HEK293 (cell line): Measurements from ENCODE around the gene FNDC1.

ENCODE experiments used
- GLIS1 ChIP-seq: fragments of 450-650 bp; formaldehyde crosslinking; IDR thresholded peaks from 2 replicates; pipeline ENCODE4 v1.5.1; 2016; ENCODE audit warnings: missing biosample characterization, missing genetic modification characterization
- MZF1 ChIP-seq: fragments of 450-650 bp; formaldehyde crosslinking; IDR thresholded peaks from 2 replicates; pipeline ENCODE4 v1.5.1; 2017; ENCODE audit warnings: missing biosample characterization, missing genetic modification characterization, borderline replicate concordance
- ZNF701 ChIP-seq: fragments of 450-650 bp; formaldehyde crosslinking; IDR thresholded peaks from 2 replicates; pipeline ENCODE4 v1.5.1; 2016; ENCODE audit warnings: missing biosample characterization, missing genetic modification characterization
- TF ChIP-seq, protein P1 (sequence below): fragments of 450-650 bp; formaldehyde crosslinking; IDR thresholded peaks from 2 replicates; pipeline ENCODE4 v1.5.1; 2016; ENCODE audit warnings: missing biosample characterization, missing genetic modification characterization

DNA sequence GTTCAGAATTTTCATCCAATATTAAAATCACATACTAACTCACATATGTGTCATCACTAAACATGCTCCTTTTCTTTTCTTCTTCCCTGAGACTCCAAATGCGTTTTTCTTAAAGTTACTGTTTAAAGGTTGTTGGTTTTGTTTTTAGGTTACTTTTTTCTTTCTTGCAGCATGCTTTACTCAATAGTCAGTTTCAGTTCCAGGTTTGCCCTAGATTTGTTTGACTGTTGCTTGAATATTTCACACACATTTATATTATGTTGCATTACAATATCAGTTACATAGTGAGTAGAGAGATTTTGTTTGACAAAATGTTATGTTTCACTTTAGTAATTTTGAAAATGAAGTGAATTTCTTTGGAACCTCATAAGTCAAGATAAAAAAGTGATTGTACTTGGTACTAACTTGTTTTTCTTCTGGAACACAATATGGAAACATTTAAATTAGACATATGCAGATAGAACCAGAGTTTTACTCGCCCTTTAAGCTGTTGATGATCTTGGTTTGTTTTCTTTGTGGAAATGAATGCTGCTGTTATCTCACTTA is 27.3 kb downstream of the FNDC1 start:
- TF ChIP-seq, protein P1, sequence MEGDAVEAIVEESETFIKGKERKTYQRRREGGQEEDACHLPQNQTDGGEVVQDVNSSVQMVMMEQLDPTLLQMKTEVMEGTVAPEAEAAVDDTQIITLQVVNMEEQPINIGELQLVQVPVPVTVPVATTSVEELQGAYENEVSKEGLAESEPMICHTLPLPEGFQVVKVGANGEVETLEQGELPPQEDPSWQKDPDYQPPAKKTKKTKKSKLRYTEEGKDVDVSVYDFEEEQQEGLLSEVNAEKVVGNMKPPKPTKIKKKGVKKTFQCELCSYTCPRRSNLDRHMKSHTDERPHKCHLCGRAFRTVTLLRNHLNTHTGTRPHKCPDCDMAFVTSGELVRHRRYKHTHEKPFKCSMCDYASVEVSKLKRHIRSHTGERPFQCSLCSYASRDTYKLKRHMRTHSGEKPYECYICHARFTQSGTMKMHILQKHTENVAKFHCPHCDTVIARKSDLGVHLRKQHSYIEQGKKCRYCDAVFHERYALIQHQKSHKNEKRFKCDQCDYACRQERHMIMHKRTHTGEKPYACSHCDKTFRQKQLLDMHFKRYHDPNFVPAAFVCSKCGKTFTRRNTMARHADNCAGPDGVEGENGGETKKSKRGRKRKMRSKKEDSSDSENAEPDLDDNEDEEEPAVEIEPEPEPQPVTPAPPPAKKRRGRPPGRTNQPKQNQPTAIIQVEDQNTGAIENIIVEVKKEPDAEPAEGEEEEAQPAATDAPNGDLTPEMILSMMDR: no peak
- TF ChIP-seq GLIS1 (tag by site-specific recombination) (no peak), MZF1 (no peak), ZNF701 (no peak)
